ENCODE results near the gene HOMER2. TPM values are rescaled to one million over a fixed set of nuclear protein-coding genes. Genes with fewer than 3 reads are reported as not detected.
"Not testable (repeated sequence)": the region's sequence is repeated elsewhere in the genome, so short reads cannot be mapped to it uniquely, and the experiment has no call there.

HOMER2 gene
- total and polyA plus RNA-seq, 2 of the 4 experiments (the other 2 are of a cell fraction), result 0.54 to 0.79 TPM

- BruUV-seq (replicated peaks); POLR2A ChIA-PET (ENCODE audit: unreplicated experiment); H4K91ac ChIP-seq (ENCODE audit: insufficient read depth, low read depth, low read length); H3K56ac ChIP-seq (ENCODE audit: extremely low read depth, insufficient read depth, low read length); CTCF ChIA-PET; H3K36me3 ChIP-seq (ENCODE audit: control insufficient read depth, insufficient read depth, low read length); H3K23ac ChIP-seq (ENCODE audit: low read depth, low read length); DNase-seq; H4K8ac ChIP-seq (ENCODE audit: low read depth in 2 of 2, low read length in 2 of 2); H2BK120ac ChIP-seq (ENCODE audit: low read depth, low read length); H3K9ac ChIP-seq (ENCODE audit: low read depth, low read length); dilution Hi-C loops (cut with HindIII; ENCODE audit: low sequenced_read_pairs, unreplicated experiment); ATAC-seq (ENCODE audit: low read depth); intact Hi-C loops (cut with micrococcal nuclease); H3K18ac ChIP-seq (ENCODE audit: low read depth, low read length); H3K4ac ChIP-seq (ENCODE audit: low read depth, low read length); H4K20me1 ChIP-seq (ENCODE audit: insufficient read depth, low read length); H3K27ac ChIP-seq (ENCODE audit: insufficient read depth, low read length); in situ Hi-C loops (cut with MboI; ENCODE audit: low sequenced_read_pairs); H4K5ac ChIP-seq (ENCODE audit: low read depth, low read length); H3K9me3 ChIP-seq (ENCODE audit: control insufficient read depth, insufficient read depth, low read length); H3K9me1 ChIP-seq (ENCODE audit: insufficient read depth, low read length); H2BK5ac ChIP-seq (ENCODE audit: low read depth, low read length, poor library complexity, severe bottlenecking); H3K14ac ChIP-seq (replicated peaks; ENCODE audit: low read depth, low read length); H2BK15ac ChIP-seq (ENCODE audit: low read depth, low read length); H2AK5ac ChIP-seq (ENCODE audit: low read depth, low read length); H3K4me1 ChIP-seq (ENCODE audit: control insufficient read depth, insufficient read depth, low read length); H2AFZ ChIP-seq (replicated peaks; ENCODE audit: low read length, poor library complexity); H3K79me1 ChIP-seq (ENCODE audit: low read depth in 1 of 2, low read length in 2 of 2); H3K27me3 ChIP-seq (ENCODE audit: control insufficient read depth, insufficient read depth, low read length); H2BK20ac ChIP-seq (ENCODE audit: low read depth, low read length); H2AK9ac ChIP-seq (replicated peaks; ENCODE audit: low read depth, low read length, poor library complexity); H3K4me2 ChIP-seq (ENCODE audit: low read depth, low read length); H3K4me3 ChIP-seq (ENCODE audit: insufficient read depth, low read depth, low read length): not testable (repeated sequence)
- WGBS, 2 experiments (ENCODE audit: extremely low coverage in 2 of 2, insufficient read length in 1 of 2), result 40% methylated on average over 2 of the region's 4 CpGs; no CpG with 5 or more reads in 1 of the 2 experiments
These were observed 86.9 kb downstream of the HOMER2 start for GRCh38 chr15:82865581-82865980.
